Measurements from ENCODE around the gene LDLRAP1. TPM values are rescaled to one million over a fixed set of nuclear protein-coding genes. Genes with fewer than 3 reads are reported as not detected.
"Not testable (repeated sequence)": the region's sequence is repeated elsewhere in the genome, so short reads cannot be mapped to it uniquely, and the experiment has no call there.

The LDLRAP1 gene
- polyA plus RNA-seq, 3 donors = 13.1 to 15.9 (median 13.8) TPM

- DNase-seq = no peak
Measured at GRCh38 chr1:25572708-25573590, 29.5 kb downstream of the LDLRAP1 start.

- no peak for DNase-seq
Measured at GRCh38 chr1:25573591-25573930, 30.2 kb downstream of the LDLRAP1 start.

GRCh38 chr1:25573961-25574360 lies 30.6 kb downstream of the LDLRAP1 start:
- no peak for DNase-seq

GRCh38 chr1:25575191-25575590 lies 31.8 kb downstream of the LDLRAP1 start:
- no peak for DNase-seq

GRCh38 chr1:25576459-25577133 lies 33.2 kb downstream of the LDLRAP1 start:
- no peak for DNase-seq

GRCh38 chr1:25577134-25577920 lies 33.9 kb downstream of the LDLRAP1 start:
- DNase-seq = no peak

GRCh38 chr1:25579292-25580252 lies 36.2 kb downstream of the LDLRAP1 start:
- no peak for DNase-seq

- DNase-seq = no peak
Measured at GRCh38 chr1:25580927-25581326, 37.5 kb downstream of the LDLRAP1 start.

- DNase-seq = no peak
Measured at GRCh38 chr1:25581764-25582163, 38.4 kb downstream of the LDLRAP1 start.

GRCh38 chr1:25583519-25584370 lies 40.3 kb downstream of the LDLRAP1 start:
- no peak for DNase-seq

- DNase-seq = no peak
Measured at GRCh38 chr1:25586181-25586588, 42.8 kb downstream of the LDLRAP1 start.

- no peak for DNase-seq
Measured at GRCh38 chr1:25587290-25587689, 43.9 kb downstream of the LDLRAP1 start.

- DNase-seq = not testable (repeated sequence)
Measured at GRCh38 chr1:25588224-25588623, 44.8 kb downstream of the LDLRAP1 start.

- not testable (repeated sequence) for DNase-seq
Measured at GRCh38 chr1:25588786-25589185, 45.4 kb downstream of the LDLRAP1 start.

- no peak for DNase-seq
Measured at GRCh38 chr1:25590096-25590824, 46.9 kb downstream of the LDLRAP1 start.

- no peak for DNase-seq
Measured at GRCh38 chr1:25593861-25594260, 50.5 kb downstream of the LDLRAP1 start.

GRCh38 chr1:25594971-25595370 lies 51.6 kb downstream of the LDLRAP1 start:
- no peak for DNase-seq

GRCh38 chr1:25596641-25597040 lies 53.2 kb downstream of the LDLRAP1 start:
- not testable (repeated sequence) for DNase-seq

GRCh38 chr1:25598879-25599278 lies 55.5 kb downstream of the LDLRAP1 start:
- DNase-seq = no peak
